H1 (cell line): ENCODE measurements around the gene MPV17L2. TPM values are rescaled to one million over a fixed set of nuclear protein-coding genes. Genes with fewer than 3 reads are reported as not detected.

Experiments used
- CTCF ChIP-seq, 3 experiments: IDR thresholded peaks; 1 replicate in 2 of 3; 2 replicates in 1 of 3; pipeline versions ENCODE4 v1.5.1 to v1.6.1; 2011; ENCODE audit warnings: low read length in 3 of 3, mild to moderate bottlenecking in 3 of 3, inconsistent platforms in 2 of 3, low read depth in 1 of 3, moderate library complexity in 1 of 3; ENCODE audit not compliant: insufficient read depth in 1 of 3; ENCODE audit errors: control extremely low read depth in 1 of 3
- FOSL1 ChIP-seq: IDR thresholded peaks from 2 replicates; pipeline ENCODE4 v1.6.1; 2011; ENCODE audit warnings: mild to moderate bottlenecking, low read depth, low read length, moderate library complexity; ENCODE audit not compliant: insufficient read depth
- GABPA ChIP-seq: IDR thresholded peaks from 2 replicates; pipeline ENCODE4 v1.6.1; 2011; ENCODE audit warnings: mild to moderate bottlenecking, low read length, moderate library complexity, borderline replicate concordance; ENCODE audit not compliant: insufficient read depth
- HDAC2 ChIP-seq, 2 experiments: fragments of 300-600 bp in 1 of 2; sonication (generic) in 1 of 2; IDR thresholded peaks; 2 replicates each; pipeline ENCODE4 v1.6.1; 2011 to 2012; ENCODE audit warnings: low read depth in 2 of 2, low read length in 2 of 2, mild to moderate bottlenecking in 2 of 2, moderate library complexity in 2 of 2, borderline replicate concordance in 1 of 2, inconsistent platforms in 1 of 2
- KDM1A ChIP-seq: fragments of 200-600, 300-600 bp; sonication (generic); IDR thresholded peaks from 2 replicates; pipeline ENCODE4 v1.7.1; 2016; ENCODE audit warnings: mild to moderate bottlenecking, low read length, borderline replicate concordance
- ZNF274 ChIP-seq: IDR thresholded peaks from 2 replicates; pipeline ENCODE4 v1.7.0; 2012; ENCODE audit warnings: low read length, borderline replicate concordance; ENCODE audit errors: extremely low read depth
- polyA plus RNA-seq, 7 experiments: library from polyadenylated mRNA; depleted of rRNA in 3 of 7; stranded (reverse) in 5 of 7; unstranded in 2 of 7; fragments of >200 nt in 5 of 7; fragments of 200-250 nt in 2 of 7; gene quantifications; 1 replicate in 5 of 7; 2 replicates in 1 of 7; 4 replicates in 1 of 7; pipeline versions ENCODE4 v1.2.1 to v1.2.3, GENCODE V29; 2011 to 2013; ENCODE audit warnings: missing spikeins in 2 of 7, mixed read lengths in 2 of 7
- total RNA-seq: library from RNA; stranded (reverse); fragmentation: NEBNext Ultra II Directional; extraction: Animal tissue kit (Norgen Biotek cat#: 25700); gene quantifications from 2 replicates; pipeline ENCODE4 v1.2.1, GENCODE V29; 2021

Gene MPV17L2
- total and polyA plus RNA-seq, 2 of the 8 experiments (the other 6 are each of a cell fraction or from before 2014, with no cell fraction given) = 24.2 to 82.6 TPM

GRCh38 chr19:18179957-18180356 lies 13.1 kb upstream of the MPV17L2 start (continued):
- TF ChIP-seq GABPA = no peak
- TF ChIP-seq KDM1A = no peak
- TF ChIP-seq ZNF274 = no peak
- no peak for TF ChIP-seq FOSL1
- no peak for TF ChIP-seq HDAC2 (IDR thresholded peaks at IDR 0.05; ENCODE audit: borderline replicate concordance in 1 of 2, low read depth in 2 of 2, low read length in 2 of 2)
- TF ChIP-seq CTCF (IDR thresholded peaks at IDR 0.05; ENCODE audit: control extremely low read depth in 1 of 3, insufficient read depth in 1 of 3, low read depth in 1 of 3, low read length in 3 of 3) = no peak
